ENCODE data around the gene TRIM27.

DNA sequence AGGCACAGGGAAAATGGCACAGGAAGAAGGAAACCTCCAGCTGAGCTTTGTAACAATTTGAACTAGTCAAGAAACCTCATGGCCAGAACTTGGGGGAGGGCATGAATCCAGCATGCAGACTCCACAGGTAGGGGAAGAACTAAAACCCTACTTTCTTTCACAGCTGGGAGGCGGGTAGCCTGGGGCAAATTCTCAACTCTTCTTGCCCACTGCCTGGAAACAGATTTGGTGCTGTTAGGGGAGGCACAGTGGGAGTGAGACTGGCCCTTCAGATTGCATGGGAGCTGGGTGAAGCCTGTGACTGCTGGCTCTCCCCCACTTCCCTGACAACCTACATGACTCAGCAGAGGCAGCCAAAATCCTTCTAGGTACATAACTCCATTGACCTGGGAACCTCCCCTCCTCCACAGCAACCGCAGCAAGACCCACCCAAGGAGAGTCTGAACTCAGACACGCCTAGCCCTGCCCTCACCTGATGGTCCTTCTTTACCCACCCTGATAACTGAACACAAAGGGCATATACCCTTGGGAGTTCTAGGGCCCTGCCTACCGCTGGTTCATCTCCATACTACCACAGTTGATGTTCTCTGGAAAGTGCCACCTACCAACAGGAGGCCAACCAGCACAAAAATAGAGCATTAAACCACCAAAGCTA, 37.2 kb upstream of the TRIM27 start:
- TF ChIP-seq, protein P1, sequence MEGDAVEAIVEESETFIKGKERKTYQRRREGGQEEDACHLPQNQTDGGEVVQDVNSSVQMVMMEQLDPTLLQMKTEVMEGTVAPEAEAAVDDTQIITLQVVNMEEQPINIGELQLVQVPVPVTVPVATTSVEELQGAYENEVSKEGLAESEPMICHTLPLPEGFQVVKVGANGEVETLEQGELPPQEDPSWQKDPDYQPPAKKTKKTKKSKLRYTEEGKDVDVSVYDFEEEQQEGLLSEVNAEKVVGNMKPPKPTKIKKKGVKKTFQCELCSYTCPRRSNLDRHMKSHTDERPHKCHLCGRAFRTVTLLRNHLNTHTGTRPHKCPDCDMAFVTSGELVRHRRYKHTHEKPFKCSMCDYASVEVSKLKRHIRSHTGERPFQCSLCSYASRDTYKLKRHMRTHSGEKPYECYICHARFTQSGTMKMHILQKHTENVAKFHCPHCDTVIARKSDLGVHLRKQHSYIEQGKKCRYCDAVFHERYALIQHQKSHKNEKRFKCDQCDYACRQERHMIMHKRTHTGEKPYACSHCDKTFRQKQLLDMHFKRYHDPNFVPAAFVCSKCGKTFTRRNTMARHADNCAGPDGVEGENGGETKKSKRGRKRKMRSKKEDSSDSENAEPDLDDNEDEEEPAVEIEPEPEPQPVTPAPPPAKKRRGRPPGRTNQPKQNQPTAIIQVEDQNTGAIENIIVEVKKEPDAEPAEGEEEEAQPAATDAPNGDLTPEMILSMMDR (IDR thresholded peaks at IDR 0.05) = no peak
- TF ChIP-seq POLR2AphosphoS5 (IDR thresholded peaks at IDR 0.05) = no peak
